HEK293 (cell line): ENCODE results near the gene NFE2L3.

Source experiments
- CTCF ChIA-PET: fragments of 350-600 bp; formaldehyde crosslinking; extraction: SDS; loops from one replicate; lab custom pipeline; 2021; ENCODE audit warnings: antibody characterized with exemption; lab: Yijun Ruan, JAX
- POLR2A ChIA-PET: fragments of 300-600 bp; formaldehyde crosslinking; extraction: SDS; loops from one replicate; lab custom pipeline; 2020; ENCODE audit warnings: antibody characterized with exemption, inconsistent platforms; lab: Yijun Ruan, JAX
- H3K27ac ChIP-seq: fragments of 200-500 bp; sonication (Bioruptor generic); 2 replicates; pipeline ENCODE4 v1.5.1; 2014; ENCODE audit warnings: low read depth, low read length, control low read depth, inconsistent platforms; ENCODE audit errors: extremely low read depth
- H3K36me3 ChIP-seq, 2 experiments: fragments of 200-500 bp in 1 of 2; sonication (Bioruptor generic) in 1 of 2; 1 replicate in 1 of 2; 2 replicates in 1 of 2; pipeline ENCODE4 v1.5.1; 2014 to 2017; ENCODE audit warnings: inconsistent platforms in 2 of 2, low read length in 2 of 2; ENCODE audit not compliant: control insufficient read depth in 2 of 2, insufficient read depth in 1 of 2
- H3K4me1 ChIP-seq: fragments of 200-500 bp; sonication (Bioruptor generic); 2 replicates; pipeline ENCODE4 v1.5.1; 2014; ENCODE audit warnings: mild to moderate bottlenecking, low read length, inconsistent platforms; ENCODE audit not compliant: control insufficient read depth, insufficient read depth
- H3K4me3 ChIP-seq: 2 replicates; pipeline ENCODE4 v1.5.1; 2011; ENCODE audit warnings: low read depth, mild to moderate bottlenecking, control low read depth, low read length, moderate library complexity
- H3K9me3 ChIP-seq: fragments of 200-500 bp; sonication (Bioruptor generic); 2 replicates; pipeline ENCODE4 v1.5.1; 2014; ENCODE audit warnings: low read depth, low read length, inconsistent platforms; ENCODE audit not compliant: control insufficient read depth, insufficient read depth
- GLIS2 ChIP-seq: fragments of 450-650 bp; formaldehyde crosslinking; IDR thresholded peaks from 2 replicates; pipeline ENCODE4 v1.5.1; 2016; ENCODE audit warnings: missing biosample characterization, missing genetic modification characterization
- IKZF3 ChIP-seq: fragments of 450-650 bp; IDR thresholded peaks from 2 replicates; pipeline ENCODE4 v1.5.0; 2018; ENCODE audit warnings: missing biosample characterization, mild to moderate bottlenecking, missing genetic modification characterization, moderate library complexity
- INSM2 ChIP-seq: fragments of 450-650 bp; formaldehyde crosslinking; IDR thresholded peaks from 2 replicates; pipeline ENCODE4 v1.5.1; 2016; ENCODE audit warnings: missing biosample characterization, missing genetic modification characterization
- RBAK ChIP-seq: fragments of 450-650 bp; formaldehyde crosslinking; IDR thresholded peaks from 2 replicates; pipeline ENCODE4 v1.5.1; 2016; ENCODE audit warnings: missing biosample characterization, missing genetic modification characterization
- SP2 ChIP-seq: fragments of 450-650 bp; formaldehyde crosslinking; IDR thresholded peaks from 2 replicates; pipeline ENCODE4 v1.5.1; 2016; ENCODE audit warnings: missing biosample characterization, missing genetic modification characterization
- SP3 ChIP-seq: fragments of 450-650 bp; formaldehyde crosslinking; IDR thresholded peaks from 2 replicates; pipeline ENCODE4 v1.5.1; 2016; ENCODE audit warnings: missing biosample characterization, missing genetic modification characterization
- ZFHX2 ChIP-seq: fragments of 450-650 bp; formaldehyde crosslinking; conservative IDR thresholded peaks from 2 replicates; pipeline ENCODE4 v1.5.1; 2016; ENCODE audit warnings: missing biosample characterization, missing genetic modification characterization
- ZFP37 ChIP-seq: fragments of 450-650 bp; formaldehyde crosslinking; IDR thresholded peaks from 2 replicates; pipeline ENCODE4 v1.5.1; 2016; ENCODE audit warnings: missing biosample characterization, missing genetic modification characterization
- ZNF23 ChIP-seq: fragments of 450-650 bp; formaldehyde crosslinking; IDR thresholded peaks from 2 replicates; pipeline ENCODE4 v1.5.1; 2016; ENCODE audit warnings: missing biosample characterization, missing genetic modification characterization, borderline replicate concordance
- ZNF266 ChIP-seq: fragments of 450-650 bp; formaldehyde crosslinking; IDR thresholded peaks from 2 replicates; pipeline ENCODE4 v1.5.1; 2016; ENCODE audit warnings: missing biosample characterization, missing genetic modification characterization, low read depth
- ZNF398 ChIP-seq: fragments of 450-650 bp; formaldehyde crosslinking; IDR thresholded peaks from 2 replicates; pipeline ENCODE4 v1.5.1; 2017; ENCODE audit warnings: missing biosample characterization, missing genetic modification characterization
- ZNF596 ChIP-seq: fragments of 450-650 bp; IDR thresholded peaks from 2 replicates; pipeline ENCODE4 v1.5.0; 2018; ENCODE audit warnings: missing biosample characterization, mild to moderate bottlenecking, missing genetic modification characterization, moderate library complexity
- ZNF792 ChIP-seq: fragments of 450-650 bp; formaldehyde crosslinking; IDR thresholded peaks from 2 replicates; pipeline ENCODE4 v1.5.1; 2016; ENCODE audit warnings: missing biosample characterization, missing genetic modification characterization
- ZXDB ChIP-seq: fragments of 450-650 bp; formaldehyde crosslinking; IDR thresholded peaks from 2 replicates; pipeline ENCODE4 v1.5.1; 2016; ENCODE audit warnings: missing biosample characterization, missing genetic modification characterization
- TF ChIP-seq, protein P1 (sequence below): fragments of 450-650 bp; formaldehyde crosslinking; IDR thresholded peaks from 2 replicates; pipeline ENCODE4 v1.5.1; 2016; ENCODE audit warnings: missing biosample characterization, missing genetic modification characterization, low read depth
- TF ChIP-seq, protein P2 (sequence below): fragments of 450-650 bp; formaldehyde crosslinking; IDR thresholded peaks from 2 replicates; pipeline ENCODE4 v1.5.1; 2017; ENCODE audit warnings: missing biosample characterization, missing genetic modification characterization
- TF ChIP-seq, protein P3 (sequence below): fragments of 450-650 bp; formaldehyde crosslinking; IDR thresholded peaks from 2 replicates; pipeline ENCODE4 v1.5.1; 2016; ENCODE audit warnings: missing biosample characterization, missing genetic modification characterization
- TF ChIP-seq, protein P4 (sequence below): fragments of 450-650 bp; formaldehyde crosslinking; IDR thresholded peaks from 2 replicates; pipeline ENCODE4 v1.5.1; 2017; ENCODE audit warnings: missing biosample characterization, missing genetic modification characterization

NFE2L3 gene

DNA sequence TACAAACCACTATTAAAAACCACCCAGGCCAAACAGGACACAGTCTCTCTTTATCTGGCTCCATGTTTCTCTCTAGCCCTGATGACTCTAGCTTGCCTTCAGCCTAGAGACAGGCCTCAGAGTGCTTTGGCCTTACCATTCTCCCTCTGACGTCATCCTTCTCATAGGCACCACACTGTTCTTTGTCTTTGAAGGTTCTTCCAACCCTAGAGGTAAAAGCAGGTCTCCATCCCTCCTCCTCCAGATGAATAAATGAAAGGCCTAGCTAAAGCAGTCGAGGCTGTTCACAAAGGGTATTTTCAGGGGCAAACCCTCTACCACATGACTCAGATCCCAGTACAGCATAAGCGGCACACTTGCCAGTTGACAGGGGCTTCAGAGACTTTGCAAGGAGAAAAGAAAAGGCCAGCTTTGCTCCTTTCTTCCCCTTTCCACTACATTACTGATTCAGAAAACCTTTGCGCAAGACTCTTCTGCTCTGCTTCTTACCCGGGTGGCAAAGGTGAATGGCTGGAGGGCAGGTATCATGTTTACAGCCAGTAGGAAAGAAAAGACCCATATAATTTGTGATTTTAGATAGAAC lies 14.8 kb downstream of the NFE2L3 start:
- Histone ChIP-seq H3K4me3 (no peak overlapping the region), H3K9me3 (no peaks in the 10 kb centered on the region), H3K27ac (no peak overlapping the region), H3K36me3 (peaks cover 0 to 2% of the 10 kb centered on the region in 2 experiments; a peak in 2 of 3 replicates), H3K4me1 (peaks cover 9% of the 10 kb centered on the region)
- TF ChIP-seq ZNF266 (tag by site-specific recombination), result no peak
- TF ChIP-seq, protein P1, sequence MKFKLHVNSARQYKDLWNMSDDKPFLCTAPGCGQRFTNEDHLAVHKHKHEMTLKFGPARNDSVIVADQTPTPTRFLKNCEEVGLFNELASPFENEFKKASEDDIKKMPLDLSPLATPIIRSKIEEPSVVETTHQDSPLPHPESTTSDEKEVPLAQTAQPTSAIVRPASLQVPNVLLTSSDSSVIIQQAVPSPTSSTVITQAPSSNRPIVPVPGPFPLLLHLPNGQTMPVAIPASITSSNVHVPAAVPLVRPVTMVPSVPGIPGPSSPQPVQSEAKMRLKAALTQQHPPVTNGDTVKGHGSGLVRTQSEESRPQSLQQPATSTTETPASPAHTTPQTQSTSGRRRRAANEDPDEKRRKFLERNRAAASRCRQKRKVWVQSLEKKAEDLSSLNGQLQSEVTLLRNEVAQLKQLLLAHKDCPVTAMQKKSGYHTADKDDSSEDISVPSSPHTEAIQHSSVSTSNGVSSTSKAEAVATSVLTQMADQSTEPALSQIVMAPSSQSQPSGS (tag by site-specific recombination), result peak; percentile 85
- TF ChIP-seq ZNF596 (tag by site-specific recombination), result no peak
- TF ChIP-seq, protein P2, sequence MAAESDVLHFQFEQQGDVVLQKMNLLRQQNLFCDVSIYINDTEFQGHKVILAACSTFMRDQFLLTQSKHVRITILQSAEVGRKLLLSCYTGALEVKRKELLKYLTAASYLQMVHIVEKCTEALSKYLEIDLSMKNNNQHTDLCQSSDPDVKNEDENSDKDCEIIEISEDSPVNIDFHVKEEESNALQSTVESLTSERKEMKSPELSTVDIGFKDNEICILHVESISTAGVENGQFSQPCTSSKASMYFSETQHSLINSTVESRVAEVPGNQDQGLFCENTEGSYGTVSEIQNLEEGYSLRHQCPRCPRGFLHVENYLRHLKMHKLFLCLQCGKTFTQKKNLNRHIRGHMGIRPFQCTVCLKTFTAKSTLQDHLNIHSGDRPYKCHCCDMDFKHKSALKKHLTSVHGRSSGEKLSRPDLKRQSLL (tag by site-specific recombination), result peak; percentile 76
- CTCF ChIA-PET, result interaction anchor here (0.7 to 1.3 kb wide), 3 partner anchors 10 to 88 kb away, joined by 3 to 7 read pairs (median 3); no protein-coding TSS in a partner anchor
- POLR2A ChIA-PET, result interaction anchor here (0.9 to 1.2 kb wide), 3 partner anchors 10 to 15 kb away, joined by 3 to 4 read pairs (median 3); partner anchors contain the start of gene NFE2L3

DNA sequence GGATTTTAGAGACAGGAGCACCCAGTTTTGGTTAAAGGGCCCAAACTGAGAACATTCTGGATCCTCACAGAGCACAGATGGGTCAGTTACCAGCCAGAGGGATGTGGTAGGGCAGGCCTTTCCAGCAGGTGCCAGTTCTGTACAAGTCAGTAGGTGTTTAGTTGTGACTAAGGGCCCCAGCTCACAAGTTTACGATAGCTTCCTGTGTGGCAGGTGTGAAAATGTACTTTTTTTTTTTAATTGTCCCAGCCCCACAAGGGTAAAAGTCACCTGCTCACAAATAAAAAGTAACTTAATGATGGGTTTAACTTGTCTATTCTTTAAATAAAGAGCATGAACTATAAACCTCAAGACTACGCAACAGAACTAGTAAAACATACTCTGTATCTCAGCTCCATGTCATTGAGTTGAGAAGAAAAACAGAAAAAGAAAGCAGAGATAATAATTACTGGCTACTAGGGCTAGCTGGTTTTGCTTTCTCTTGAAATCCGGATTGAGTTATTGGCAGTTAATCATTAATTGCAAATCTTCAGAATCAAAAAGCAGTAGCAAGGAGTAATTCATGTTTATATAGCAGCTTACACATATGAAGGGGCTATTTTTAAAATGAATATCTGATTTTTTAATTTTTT lies 15.4 kb downstream of the NFE2L3 start:
- POLR2A ChIA-PET, result interaction anchor here (0.9 kb wide), 1 partner anchor 15 kb away, joined by 3 read pairs; the partner anchor contains the start of gene NFE2L3
- Histone ChIP-seq H3K27ac (no peak overlapping the region), H3K4me3 (no peak overlapping the region)

DNA sequence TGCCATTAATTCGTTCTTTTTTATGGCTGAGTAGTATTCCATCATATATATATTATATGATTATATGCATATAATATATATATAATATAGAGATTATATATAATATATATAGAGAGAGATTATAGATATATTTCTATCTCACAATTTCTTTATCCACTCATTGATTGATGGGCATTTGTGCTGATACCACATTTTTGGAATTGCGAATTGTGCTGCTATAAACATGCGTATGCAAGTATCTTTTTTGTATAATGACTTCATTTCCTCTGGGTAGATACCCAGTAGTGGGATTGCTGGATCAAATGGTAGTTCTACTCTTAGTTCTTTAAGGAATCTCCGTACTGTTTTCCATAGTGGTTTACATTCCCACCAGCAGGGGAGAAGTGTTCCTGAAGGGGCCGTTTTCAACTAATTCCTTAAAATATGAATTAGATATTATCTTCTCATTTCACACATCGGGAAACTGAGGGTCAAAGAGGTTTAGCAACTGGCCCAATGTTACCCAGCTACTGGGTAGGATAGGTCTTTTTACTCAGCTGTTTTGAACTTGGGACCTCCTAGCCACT lies 16.5 kb downstream of the NFE2L3 start:
- Histone ChIP-seq H3K4me1 (peaks cover 7% of the 10 kb centered on the region), H3K4me3 (no peak overlapping the region), H3K9me3 (no peaks in the 10 kb centered on the region), H3K27ac (no peak overlapping the region), H3K36me3 (peaks cover 0 to 2% of the 10 kb centered on the region in 2 experiments; a peak in 2 of 3 replicates)
- POLR2A ChIA-PET, result no interaction called here
- CTCF ChIA-PET, result no interaction called here
- TF ChIP-seq RBAK (tag by site-specific recombination) (no peak), ZFHX2 (tag by site-specific recombination) (no peak), IKZF3 (tag by site-specific recombination) (no peak), SP2 (tag by site-specific recombination) (no peak), INSM2 (tag by site-specific recombination) (no peak), ZXDB (tag by site-specific recombination) (no peak), ZNF266 (tag by site-specific recombination) (no peak), GLIS2 (no peak)
- TF ChIP-seq, protein P3, sequence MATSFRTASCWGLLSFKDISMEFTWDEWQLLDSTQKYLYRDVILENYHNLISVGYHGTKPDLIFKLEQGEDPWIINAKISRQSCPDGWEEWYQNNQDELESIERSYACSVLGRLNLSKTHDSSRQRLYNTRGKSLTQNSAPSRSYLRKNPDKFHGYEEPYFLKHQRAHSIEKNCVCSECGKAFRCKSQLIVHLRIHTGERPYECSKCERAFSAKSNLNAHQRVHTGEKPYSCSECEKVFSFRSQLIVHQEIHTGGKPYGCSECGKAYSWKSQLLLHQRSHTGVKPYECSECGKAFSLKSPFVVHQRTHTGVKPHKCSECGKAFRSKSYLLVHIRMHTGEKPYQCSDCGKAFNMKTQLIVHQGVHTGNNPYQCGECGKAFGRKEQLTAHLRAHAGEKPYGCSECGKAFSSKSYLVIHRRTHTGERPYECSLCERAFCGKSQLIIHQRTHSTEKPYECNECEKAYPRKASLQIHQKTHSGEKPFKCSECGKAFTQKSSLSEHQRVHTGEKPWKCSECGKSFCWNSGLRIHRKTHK (tag by site-specific recombination), result no peak

More for the DNA sequence above, 15.4 kb downstream of the NFE2L3 start:
- Histone ChIP-seq H3K9me3 (no peaks in the 10 kb centered on the region), H3K4me1 (peaks cover 7% of the 10 kb centered on the region), H3K36me3 (peaks cover 0 to 2% of the 10 kb centered on the region in 2 experiments; a peak in 2 of 3 replicates)
- CTCF ChIA-PET, result interaction anchor here (0.6 to 1.3 kb wide), 3 partner anchors 73 to 89 kb away, joined by 3 read pairs; no protein-coding TSS in a partner anchor
- TF ChIP-seq ZFP37, result no peak
- no peak for TF ChIP-seq ZNF23
- no peak for TF ChIP-seq ZNF398 (tag by site-specific recombination)
- TF ChIP-seq ZNF792, result no peak
- TF ChIP-seq, protein P4, sequence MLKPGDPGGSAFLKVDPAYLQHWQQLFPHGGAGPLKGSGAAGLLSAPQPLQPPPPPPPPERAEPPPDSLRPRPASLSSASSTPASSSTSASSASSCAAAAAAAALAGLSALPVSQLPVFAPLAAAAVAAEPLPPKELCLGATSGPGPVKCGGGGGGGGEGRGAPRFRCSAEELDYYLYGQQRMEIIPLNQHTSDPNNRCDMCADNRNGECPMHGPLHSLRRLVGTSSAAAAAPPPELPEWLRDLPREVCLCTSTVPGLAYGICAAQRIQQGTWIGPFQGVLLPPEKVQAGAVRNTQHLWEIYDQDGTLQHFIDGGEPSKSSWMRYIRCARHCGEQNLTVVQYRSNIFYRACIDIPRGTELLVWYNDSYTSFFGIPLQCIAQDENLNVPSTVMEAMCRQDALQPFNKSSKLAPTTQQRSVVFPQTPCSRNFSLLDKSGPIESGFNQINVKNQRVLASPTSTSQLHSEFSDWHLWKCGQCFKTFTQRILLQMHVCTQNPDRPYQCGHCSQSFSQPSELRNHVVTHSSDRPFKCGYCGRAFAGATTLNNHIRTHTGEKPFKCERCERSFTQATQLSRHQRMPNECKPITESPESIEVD (tag by site-specific recombination), result peak; percentile 37
- TF ChIP-seq IKZF3 (tag by site-specific recombination), result no peak
- no peak for TF ChIP-seq SP3
